Measurements from ENCODE around the gene NANOG.
"Not testable (repeated sequence)": the region's sequence is repeated elsewhere in the genome, so short reads cannot be mapped to it uniquely, and the experiment has no call there.

The NANOG gene

DNA sequence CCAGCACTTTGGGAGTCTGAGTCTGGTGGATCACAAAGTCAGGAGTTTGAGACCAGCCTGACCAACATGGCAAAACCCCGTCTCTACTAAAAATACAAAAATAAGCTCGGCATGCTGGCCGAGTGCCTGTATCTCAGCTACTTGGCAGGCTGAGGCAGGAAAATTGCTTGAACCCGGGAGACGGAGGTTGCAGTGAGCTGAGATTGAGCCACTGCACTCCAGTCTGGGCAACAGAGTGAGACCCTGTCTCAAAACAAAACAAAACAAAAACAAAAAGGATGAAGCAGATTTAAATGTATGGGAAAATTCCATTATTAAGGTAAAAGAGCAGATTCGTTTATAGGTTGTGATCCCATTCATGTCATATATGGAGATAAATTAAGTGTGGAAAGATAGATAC is 17.1 kb downstream of the NANOG start:
- not testable (repeated sequence) for DNase-seq

- peak; percentile 3 for DNase-seq
Observed at GRCh38 chr12:7806863-7807487, 17.8 kb downstream of the NANOG start.

- not testable (repeated sequence) for DNase-seq
Observed at GRCh38 chr12:7825754-7826153, 36.6 kb downstream of the NANOG start.

DNA sequence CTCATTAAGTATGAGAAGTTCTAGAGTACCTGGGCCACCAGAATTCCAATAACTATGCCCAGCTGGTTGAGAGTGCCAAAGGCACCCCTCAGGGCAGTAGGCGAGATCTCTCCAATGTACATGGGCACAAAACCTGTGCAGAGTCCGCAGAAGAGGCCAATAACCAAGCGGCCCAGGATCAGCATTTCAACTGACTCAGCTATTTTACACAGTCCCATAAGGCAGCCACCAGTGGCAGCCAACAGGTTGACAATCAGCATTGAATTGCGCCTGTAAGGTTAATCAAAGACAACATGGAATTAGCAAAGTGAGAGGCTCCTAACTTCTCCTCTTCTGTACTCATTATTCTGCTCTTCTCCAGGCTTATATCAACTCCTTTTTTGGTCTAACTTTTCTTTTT is 40.5 kb downstream of the NANOG start:
- DNase-seq: not testable (repeated sequence)

DNA sequence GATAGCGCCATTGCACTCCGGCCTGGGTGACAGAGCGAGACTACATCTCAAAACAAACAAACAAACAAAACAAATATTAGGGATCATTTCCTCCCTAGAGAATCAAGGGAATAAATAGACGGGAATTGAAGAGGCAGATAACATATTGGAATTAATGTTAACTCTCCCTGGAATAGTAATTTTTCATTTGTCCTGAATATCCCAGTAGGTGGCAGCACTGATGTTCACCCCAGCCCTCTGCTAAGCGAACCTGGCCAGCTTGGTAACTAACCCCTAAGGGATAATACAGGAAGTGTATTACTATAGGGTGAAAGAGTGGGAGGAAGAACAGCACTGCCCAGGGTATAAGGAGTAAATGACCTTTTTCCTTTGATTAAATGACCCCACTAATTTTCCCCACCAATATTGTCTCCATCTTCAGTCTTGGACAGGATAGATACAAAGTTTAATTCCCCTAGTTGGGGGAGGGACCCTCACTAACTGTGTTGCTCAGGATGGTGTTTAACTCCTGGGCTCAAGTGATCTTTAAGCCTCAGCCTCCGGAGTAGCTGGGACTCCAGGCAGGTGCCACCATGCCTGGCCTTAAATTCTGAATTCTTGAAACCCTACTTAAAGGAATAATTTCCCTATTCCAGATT is 43.0 kb downstream of the NANOG start:
- DNase-seq: peak; percentile 9

GRCh38 chr12:7833201-7833600 is 44.0 kb downstream of the NANOG start:
- DNase-seq: not testable (repeated sequence)

GRCh38 chr12:7833831-7834230 is 44.6 kb downstream of the NANOG start:
- no peak for DNase-seq

DNA sequence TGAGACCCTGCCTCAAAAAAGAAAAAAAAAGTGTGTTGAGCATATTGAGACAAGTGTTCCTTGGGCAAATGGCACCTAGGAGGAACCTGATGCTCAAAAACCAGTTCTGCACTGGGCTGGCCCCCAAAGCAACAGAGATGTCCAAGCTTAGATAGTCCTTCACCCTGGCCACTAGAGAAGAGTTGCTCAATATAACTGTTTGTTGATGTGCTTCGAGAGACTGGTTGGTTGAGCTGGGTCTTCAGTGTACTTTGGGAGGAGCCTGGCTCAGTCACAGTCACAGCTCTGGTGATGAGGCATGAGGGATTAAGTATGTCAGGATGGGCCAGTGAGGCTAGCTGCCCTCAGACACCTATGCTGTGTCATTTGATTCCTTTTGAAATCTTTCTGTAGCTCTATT is 45.5 kb downstream of the NANOG start:
- DNase-seq: no peak

GRCh38 chr12:7835116-7835515 is 45.9 kb downstream of the NANOG start:
- DNase-seq: no peak

DNA sequence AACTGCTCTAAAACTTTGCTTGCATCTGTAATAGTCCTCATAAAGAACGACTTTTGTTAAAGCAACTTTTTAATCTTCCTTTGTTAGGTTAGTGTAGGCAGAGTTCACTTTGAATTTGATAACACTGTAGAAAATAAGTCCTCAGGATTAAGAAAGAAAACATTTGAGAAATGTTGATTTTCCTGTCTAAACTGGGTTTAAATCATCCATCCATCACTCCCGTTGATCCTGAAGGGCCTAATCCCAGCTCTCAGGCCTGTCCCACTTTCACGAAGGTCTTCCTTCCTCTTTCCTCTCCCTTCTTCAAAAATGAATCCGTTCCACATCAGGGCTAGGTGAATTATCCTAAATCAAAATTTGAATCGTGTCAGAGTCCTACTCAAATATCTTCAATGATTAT is 46.6 kb downstream of the NANOG start:
- no peak for DNase-seq

GRCh38 chr12:7837366-7837765 is 48.2 kb downstream of the NANOG start:
- no peak for DNase-seq

DNA sequence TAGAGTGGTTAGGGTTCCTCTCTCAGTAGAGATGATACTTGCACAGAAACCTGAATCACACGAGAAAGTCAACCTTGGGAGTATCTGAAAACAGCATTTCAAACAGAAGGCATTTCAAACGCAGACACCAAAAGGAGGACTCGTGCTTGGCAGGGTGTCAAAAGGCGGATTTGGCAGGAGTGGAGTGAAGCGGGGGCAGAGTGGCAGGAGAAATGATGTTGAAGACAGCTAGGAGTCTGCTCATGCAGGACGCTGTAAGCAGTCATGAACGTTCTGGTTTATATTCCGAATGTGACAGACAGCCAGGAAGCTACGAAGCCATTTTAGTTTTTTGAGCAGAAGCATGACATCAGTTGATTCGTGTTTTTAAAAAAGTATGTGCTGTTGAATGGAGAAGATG is 50.0 kb downstream of the NANOG start:
- not testable (repeated sequence) for DNase-seq

GRCh38 chr12:7839848-7840247 is 50.6 kb downstream of the NANOG start:
- DNase-seq: not testable (repeated sequence)

DNA sequence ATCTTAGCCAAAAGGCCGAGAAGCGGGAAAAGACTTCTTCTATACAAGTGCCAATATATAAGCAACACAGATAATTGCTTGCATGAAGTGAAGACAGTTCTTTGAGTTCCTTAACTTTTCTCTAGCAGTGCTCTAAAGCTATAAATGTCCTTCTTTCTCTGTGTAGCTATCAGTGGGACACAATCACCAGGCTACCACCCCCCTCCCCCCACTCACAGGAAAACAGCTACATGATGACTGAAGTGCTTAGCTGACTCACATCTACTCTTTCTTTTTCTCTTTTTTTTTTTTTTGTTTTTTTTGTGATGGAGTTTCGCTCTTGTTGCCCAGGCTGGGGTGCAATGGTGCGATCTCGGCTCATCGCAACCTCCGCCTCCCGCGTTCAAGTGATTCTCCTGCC is 53.2 kb downstream of the NANOG start:
- not testable (repeated sequence) for DNase-seq

- DNase-seq: not testable (repeated sequence)
Observed at GRCh38 chr12:7843149-7843548, 53.9 kb downstream of the NANOG start.

DNA sequence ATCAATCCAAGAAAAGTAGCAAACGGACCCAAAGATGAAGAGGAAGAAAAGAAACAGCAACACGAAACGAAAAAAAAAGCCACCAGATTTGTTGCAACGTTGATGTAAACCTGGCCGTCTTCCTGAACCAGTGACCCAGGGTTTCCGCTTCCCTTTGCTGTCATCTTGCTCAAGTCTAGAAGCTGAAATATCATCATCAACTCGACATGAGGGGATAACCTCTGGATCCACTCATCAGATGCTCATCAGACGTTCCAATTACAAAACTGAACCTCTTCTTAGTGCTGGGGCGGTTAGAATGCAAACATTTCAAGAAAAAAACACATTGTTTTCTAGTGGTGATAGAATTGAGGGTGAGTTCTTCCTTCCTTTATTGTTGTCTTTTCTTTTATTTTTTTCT is 54.4 kb downstream of the NANOG start:
- not testable (repeated sequence) for DNase-seq

- DNase-seq: no peak
Observed at GRCh38 chr12:7844116-7844515, 54.9 kb downstream of the NANOG start.

DNA sequence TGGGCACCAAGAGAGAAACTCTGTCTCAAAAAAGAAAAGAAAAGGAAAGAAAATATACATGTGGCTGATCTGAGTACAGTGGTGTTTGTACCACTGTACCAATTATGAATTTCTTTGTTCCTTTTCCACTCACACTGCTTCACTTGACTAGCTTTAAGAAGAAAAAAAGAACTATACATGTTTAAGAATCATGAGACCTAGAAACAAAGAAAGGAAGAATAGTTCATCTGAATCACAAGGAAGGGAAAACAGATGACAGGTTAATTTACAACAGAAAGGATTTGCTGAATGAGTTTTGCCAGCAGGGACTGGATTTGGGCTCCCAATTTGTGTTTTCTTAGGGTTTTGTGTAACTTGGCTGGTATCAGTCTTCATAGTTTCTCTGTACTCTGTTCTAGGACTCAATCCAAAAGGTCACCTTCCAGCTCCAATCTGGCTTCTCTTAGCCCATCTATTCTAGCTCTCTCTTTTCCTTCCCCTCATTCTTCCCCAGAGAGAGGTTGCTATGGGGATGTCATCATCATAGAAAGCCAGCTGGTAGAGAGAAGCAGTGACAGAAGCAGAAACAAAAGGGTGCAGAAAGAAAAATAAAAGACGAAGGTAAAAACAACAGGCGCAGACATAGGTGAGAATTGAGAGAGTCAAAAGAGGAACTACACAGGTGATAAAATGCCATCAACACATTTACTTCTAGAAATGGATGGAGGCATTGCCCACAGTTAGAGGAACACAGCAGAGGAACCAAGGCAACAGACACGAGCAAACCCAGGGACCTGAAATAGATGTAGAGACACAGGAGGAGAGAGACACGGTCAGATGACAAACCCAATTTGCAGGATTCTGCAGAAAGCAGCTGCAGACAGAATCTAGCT is 58.3 kb downstream of the NANOG start:
- DNase-seq: not testable (repeated sequence)

GRCh38 chr12:7848098-7848422 is 58.9 kb downstream of the NANOG start:
- DNase-seq: not testable (repeated sequence)
